ENCODE data around the gene CNPY1.

DNA sequence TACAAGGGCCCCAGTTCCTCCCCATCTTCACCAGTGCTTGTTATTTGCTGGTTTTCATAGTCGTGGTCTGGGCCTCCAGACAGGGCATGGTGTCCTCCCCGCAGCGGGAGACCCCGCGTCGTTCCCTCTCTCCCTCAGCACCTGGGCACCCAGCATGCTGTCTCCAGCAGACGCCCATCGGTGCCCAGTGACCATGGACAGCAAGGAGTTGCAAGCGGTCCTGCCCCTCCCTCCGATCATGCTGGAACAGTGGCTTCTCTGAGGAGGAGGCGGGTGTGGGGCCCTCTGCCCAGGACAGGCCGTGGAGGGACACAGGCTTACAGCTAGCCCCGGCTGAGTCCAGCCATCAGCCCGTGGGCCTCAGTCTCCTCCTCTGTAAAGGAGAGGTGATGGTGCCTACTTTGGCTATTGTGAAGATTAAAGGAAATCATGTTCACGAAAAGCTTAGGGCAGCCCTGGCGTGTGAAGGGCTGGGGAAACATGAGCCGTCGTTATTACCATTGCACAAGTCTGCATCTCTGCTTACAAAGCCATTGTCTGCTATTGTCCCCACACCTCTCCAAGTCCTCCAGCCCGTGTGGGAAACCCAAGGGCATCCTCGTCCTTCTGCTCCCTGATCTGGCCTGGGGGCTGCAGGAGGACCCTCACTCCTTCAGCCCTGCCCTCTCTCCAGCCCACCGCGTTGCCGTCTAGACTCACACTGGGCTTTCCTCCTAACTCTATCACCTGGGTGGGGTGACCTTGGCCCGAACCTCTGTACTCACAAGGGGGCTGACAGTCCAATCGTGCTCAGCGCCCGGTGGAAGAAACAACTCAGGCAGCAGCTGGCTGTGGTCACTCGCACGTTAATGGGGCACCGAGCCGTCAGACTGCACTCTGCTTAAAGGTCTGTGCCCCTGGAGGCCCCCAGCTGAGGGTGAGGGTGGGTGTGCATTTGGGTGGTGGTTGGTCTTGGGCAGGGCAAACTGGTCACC, 58.6 kb downstream of the CNPY1 start:
- TF ChIP-seq EZH2 (IDR thresholded peaks at IDR 0.05; ENCODE audit: borderline replicate concordance, insufficient read depth, low read depth, low read length, poor library complexity, severe bottlenecking): no peak
- TF ChIP-seq, protein P1, sequence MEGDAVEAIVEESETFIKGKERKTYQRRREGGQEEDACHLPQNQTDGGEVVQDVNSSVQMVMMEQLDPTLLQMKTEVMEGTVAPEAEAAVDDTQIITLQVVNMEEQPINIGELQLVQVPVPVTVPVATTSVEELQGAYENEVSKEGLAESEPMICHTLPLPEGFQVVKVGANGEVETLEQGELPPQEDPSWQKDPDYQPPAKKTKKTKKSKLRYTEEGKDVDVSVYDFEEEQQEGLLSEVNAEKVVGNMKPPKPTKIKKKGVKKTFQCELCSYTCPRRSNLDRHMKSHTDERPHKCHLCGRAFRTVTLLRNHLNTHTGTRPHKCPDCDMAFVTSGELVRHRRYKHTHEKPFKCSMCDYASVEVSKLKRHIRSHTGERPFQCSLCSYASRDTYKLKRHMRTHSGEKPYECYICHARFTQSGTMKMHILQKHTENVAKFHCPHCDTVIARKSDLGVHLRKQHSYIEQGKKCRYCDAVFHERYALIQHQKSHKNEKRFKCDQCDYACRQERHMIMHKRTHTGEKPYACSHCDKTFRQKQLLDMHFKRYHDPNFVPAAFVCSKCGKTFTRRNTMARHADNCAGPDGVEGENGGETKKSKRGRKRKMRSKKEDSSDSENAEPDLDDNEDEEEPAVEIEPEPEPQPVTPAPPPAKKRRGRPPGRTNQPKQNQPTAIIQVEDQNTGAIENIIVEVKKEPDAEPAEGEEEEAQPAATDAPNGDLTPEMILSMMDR (IDR thresholded peaks at IDR 0.05): no peak
